ENCODE measurements around the gene MMP2. TPM values are rescaled to one million over a fixed set of nuclear protein-coding genes. Genes with fewer than 3 reads are reported as not detected.

The MMP2 gene
- total and polyA plus RNA-seq, 4 experiments from 2014 or later, result 0.55 to 0.84 TPM; not detected in 2

GRCh38 chr16:55500530-55501011, 21.6 kb downstream of the MMP2 start:
- Mint-ChIP-seq H3K4me1 (peaks cover 0 to 10% (median 8%) of the 10 kb centered on the region in 4 donors), H3K27ac (peak overlapping the region in 1 of 7 donors; percentile 20), H3K27me3 (peaks cover 1 to 6% of the 10 kb centered on the region in 2 donors)

GRCh38 chr16:55501549-55502322, 22.7 kb downstream of the MMP2 start:
- no peak overlapping the region for H3K27ac Mint-ChIP-seq
- Histone ChIP-seq H3K4me3 (ENCODE audit: low read length in 2 of 2) (no peak overlapping the region), H3K27me3 (ENCODE audit: insufficient read depth, low read length) (no peaks in the 10 kb centered on the region), H3K36me3 (ENCODE audit: insufficient read depth, low read length) (no peaks in the 10 kb centered on the region), H3K9me3 (ENCODE audit: control insufficient read depth in 1 of 2, low read length in 2 of 2) (no peaks in the 10 kb centered on the region), H3K27ac (ENCODE audit: low read depth, low read length) (no peak overlapping the region), H3K4me1 (ENCODE audit: insufficient read depth, low read length) (peaks cover 6% of the 10 kb centered on the region)
- H3K27me3 Mint-ChIP-seq, result peaks cover 1 to 11% of the 10 kb centered on the region in 2 donors
- ChIA-PET POLR2A (ENCODE audit: partially characterized antibody) (no interaction called here), CTCF (ENCODE audit: partially characterized antibody) (interaction anchor here (0.6 to 1.6 kb wide), 2 partner anchors 37 to 38 kb away, joined by 3 to 6 read pairs; no protein-coding TSS in a partner anchor)
- peaks cover 0 to under 1% (median 0%) of the 10 kb centered on the region in 8 donors for H3K9me3 Mint-ChIP-seq
- no peak overlapping the region for H3K4me3 Mint-ChIP-seq
- no peak for DNase-seq
- no peaks in the 10 kb centered on the region for H3K36me3 Mint-ChIP-seq
- intact Hi-C loops (cut with micrococcal nuclease), result no loop called here
- H3K4me1 Mint-ChIP-seq, result peaks cover 0 to 10% (median 8%) of the 10 kb centered on the region in 4 donors

More at GRCh38 chr16:55500530-55501011, 21.6 kb downstream of the MMP2 start:
- H3K4me1 ChIP-seq (ENCODE audit: insufficient read depth, low read length), result peaks cover 6% of the 10 kb centered on the region
- H3K36me3 Mint-ChIP-seq, result no peaks in the 10 kb centered on the region
- H3K9me3 Mint-ChIP-seq, result no peaks in the 10 kb centered on the region
- ChIA-PET POLR2A (ENCODE audit: partially characterized antibody) (no interaction called here), CTCF (ENCODE audit: partially characterized antibody) (interaction anchor here (1.6 kb wide), 1 partner anchor 36 kb away, joined by 6 read pairs; no protein-coding TSS in a partner anchor)
- no peak overlapping the region for H3K4me3 ChIP-seq (ENCODE audit: low read length in 2 of 2)
- no peaks in the 10 kb centered on the region for H3K36me3 ChIP-seq (ENCODE audit: insufficient read depth, low read length)
- intact Hi-C loops (cut with micrococcal nuclease), result no loop called here
- no peak overlapping the region for H3K27ac ChIP-seq (ENCODE audit: low read depth, low read length)
- no peaks in the 10 kb centered on the region for H3K9me3 ChIP-seq (ENCODE audit: control insufficient read depth in 1 of 2, low read length in 2 of 2)
- H3K27me3 ChIP-seq (ENCODE audit: insufficient read depth, low read length), result no peaks in the 10 kb centered on the region
- DNase-seq, result no peak
- no peak overlapping the region for H3K4me3 Mint-ChIP-seq

- CTCF ChIA-PET (ENCODE audit: partially characterized antibody), result interaction anchor here (0.6 kb wide), 1 partner anchor 39 kb away, joined by 3 read pairs; no protein-coding TSS in a partner anchor
These were observed 23.9 kb downstream of the MMP2 start for GRCh38 chr16:55502801-55503366.

GRCh38 chr16:55503726-55504550, 24.9 kb downstream of the MMP2 start:
- peaks cover 6% of the 10 kb centered on the region for H3K4me1 ChIP-seq (ENCODE audit: insufficient read depth, low read length)
- CTCF ChIA-PET (ENCODE audit: partially characterized antibody), result no interaction called here

More at GRCh38 chr16:55502801-55503366, 23.9 kb downstream of the MMP2 start:
- intact Hi-C loops (cut with micrococcal nuclease), result no loop called here
- Histone ChIP-seq H3K36me3 (ENCODE audit: insufficient read depth, low read length) (no peaks in the 10 kb centered on the region), H3K27ac (ENCODE audit: low read depth, low read length) (no peak overlapping the region), H3K27me3 (ENCODE audit: insufficient read depth, low read length) (no peaks in the 10 kb centered on the region), H3K4me3 (ENCODE audit: low read length in 2 of 2) (no peak overlapping the region), H3K4me1 (ENCODE audit: insufficient read depth, low read length) (peaks cover 6% of the 10 kb centered on the region), H3K9me3 (ENCODE audit: control insufficient read depth in 1 of 2, low read length in 2 of 2) (no peaks in the 10 kb centered on the region)
- POLR2A ChIA-PET (ENCODE audit: partially characterized antibody), result no interaction called here
- DNase-seq, result no peak
- peaks cover 2 to 14% of the 10 kb centered on the region in 2 donors for H3K27me3 Mint-ChIP-seq
- no peak overlapping the region for H3K4me3 Mint-ChIP-seq
- no peaks in the 10 kb centered on the region for H3K36me3 Mint-ChIP-seq
- H3K4me1 Mint-ChIP-seq, result peaks cover 0 to 10% (median 8%) of the 10 kb centered on the region in 4 donors
- H3K27ac Mint-ChIP-seq, result no peak overlapping the region
- H3K9me3 Mint-ChIP-seq, result peaks cover 0 to 2% (median 0%) of the 10 kb centered on the region in 8 donors

GRCh38 chr16:55505333-55506015, 26.5 kb downstream of the MMP2 start:
- Histone ChIP-seq H3K4me3 (ENCODE audit: low read length in 2 of 2) (no peak overlapping the region), H3K27ac (ENCODE audit: low read depth, low read length) (no peak overlapping the region), H3K4me1 (ENCODE audit: insufficient read depth, low read length) (no peaks in the 10 kb centered on the region), H3K36me3 (ENCODE audit: insufficient read depth, low read length) (no peaks in the 10 kb centered on the region), H3K9me3 (ENCODE audit: control insufficient read depth in 1 of 2, low read length in 2 of 2) (no peaks in the 10 kb centered on the region), H3K27me3 (ENCODE audit: insufficient read depth, low read length) (peaks cover 3% of the 10 kb centered on the region)
- CTCF ChIA-PET (ENCODE audit: partially characterized antibody), result no interaction called here
- Mint-ChIP-seq H3K4me3 (no peak overlapping the region), H3K9me3 (peaks cover 0 to 6% (median 0%) of the 10 kb centered on the region in 8 donors), H3K36me3 (no peaks in the 10 kb centered on the region), H3K27me3 (peaks cover 19 to 26% of the 10 kb centered on the region in 2 donors), H3K4me1 (peaks cover 1 to 5% (median 5%) of the 10 kb centered on the region in 4 donors), H3K27ac (no peak overlapping the region)
- intact Hi-C loops (cut with micrococcal nuclease), result no loop called here
- peak in 1 of 5 donors; percentile 16 for DNase-seq
- POLR2A ChIA-PET (ENCODE audit: partially characterized antibody), result no interaction called here

More at GRCh38 chr16:55503726-55504550, 24.9 kb downstream of the MMP2 start:
- H3K27me3 Mint-ChIP-seq, result peaks cover 10 to 19% of the 10 kb centered on the region in 2 donors
- H3K9me3 ChIP-seq (ENCODE audit: control insufficient read depth in 1 of 2, low read length in 2 of 2), result no peaks in the 10 kb centered on the region
- H3K27ac Mint-ChIP-seq, result no peak overlapping the region
- peaks cover 1 to 15% (median 8%) of the 10 kb centered on the region in 4 donors for H3K4me1 Mint-ChIP-seq
- intact Hi-C loops (cut with micrococcal nuclease), result no loop called here
- H3K4me3 Mint-ChIP-seq, result no peak overlapping the region
- no peaks in the 10 kb centered on the region for H3K36me3 Mint-ChIP-seq
- DNase-seq, result no peak
- peaks cover 0 to 2% (median 0%) of the 10 kb centered on the region in 8 donors for H3K9me3 Mint-ChIP-seq
- no peak overlapping the region for H3K27ac ChIP-seq (ENCODE audit: low read depth, low read length)
- H3K27me3 ChIP-seq (ENCODE audit: insufficient read depth, low read length), result no peaks in the 10 kb centered on the region
- no peak overlapping the region for H3K4me3 ChIP-seq (ENCODE audit: low read length in 2 of 2)
- H3K36me3 ChIP-seq (ENCODE audit: insufficient read depth, low read length), result no peaks in the 10 kb centered on the region
- POLR2A ChIA-PET (ENCODE audit: partially characterized antibody), result no interaction called here

GRCh38 chr16:55506083-55506482, 27.1 kb downstream of the MMP2 start:
- no peaks in the 10 kb centered on the region for H3K36me3 Mint-ChIP-seq

More at GRCh38 chr16:55506083-55506482, 27.1 kb downstream of the MMP2 start:
- Histone ChIP-seq H3K36me3 (ENCODE audit: insufficient read depth, low read length) (no peaks in the 10 kb centered on the region), H3K4me1 (ENCODE audit: insufficient read depth, low read length) (no peaks in the 10 kb centered on the region), H3K27me3 (ENCODE audit: insufficient read depth, low read length) (peaks cover 3% of the 10 kb centered on the region), H3K4me3 (ENCODE audit: low read length in 2 of 2) (no peak overlapping the region), H3K27ac (ENCODE audit: low read depth, low read length) (no peak overlapping the region), H3K9me3 (ENCODE audit: control insufficient read depth in 1 of 2, low read length in 2 of 2) (no peaks in the 10 kb centered on the region)
- DNase-seq, result no peak
- intact Hi-C loops (cut with micrococcal nuclease), result no loop called here
- peaks cover 1 to 5% (median 5%) of the 10 kb centered on the region in 4 donors for H3K4me1 Mint-ChIP-seq
- ChIA-PET POLR2A (ENCODE audit: partially characterized antibody) (no interaction called here), CTCF (ENCODE audit: partially characterized antibody) (no interaction called here)
- no peak overlapping the region for H3K4me3 Mint-ChIP-seq
- H3K27ac Mint-ChIP-seq, result no peak overlapping the region
- H3K9me3 Mint-ChIP-seq, result peaks cover 0 to 6% (median 0%) of the 10 kb centered on the region in 8 donors
- peaks cover 21 to 26% of the 10 kb centered on the region in 2 donors for H3K27me3 Mint-ChIP-seq

All from CD4-positive, alpha-beta memory T cell (primary cell).